CD14-positive monocyte (primary cell): Measurements from ENCODE around the gene STYXL2. TPM values are rescaled to one million over a fixed set of nuclear protein-coding genes. Genes with fewer than 3 reads are reported as not detected.

ENCODE experiments used
- DNase-seq, 3 donors: peaks; one replicate each; pipeline ENCODE4 v3.0.0-alpha.2; 2011 to 2022
- H2AFZ ChIP-seq: 2 replicates; pipeline ENCODE4 v1.6.0; 2012; ENCODE audit warnings: mild to moderate bottlenecking, low read depth, low read length, inconsistent platforms; ENCODE audit not compliant: insufficient read depth, poor library complexity, severe bottlenecking
- H3K27ac ChIP-seq, 2 donors: 1 replicate in 1 of 2; 2 replicates in 1 of 2; pipeline ENCODE4 v1.5.1; 2012 to 2013; ENCODE audit warnings: low read length in 2 of 2, control low read depth in 1 of 2, inconsistent platforms in 1 of 2, low read depth in 1 of 2, mild to moderate bottlenecking in 1 of 2
- H3K27me3 ChIP-seq, 2 donors: one replicate each; pipeline versions ENCODE4 v1.6.0 to v1.6.1; 2011 to 2013; ENCODE audit warnings: low read length in 2 of 2; ENCODE audit not compliant: control insufficient read depth in 2 of 2, insufficient read depth in 2 of 2
- H3K36me3 ChIP-seq, 2 donors: replicated peaks in 1 of 2; 1 replicate in 1 of 2; 2 replicates in 1 of 2; pipeline versions ENCODE4 v1.5.1 to v1.6.1; 2012 to 2013; ENCODE audit warnings: low read length in 2 of 2, control low read depth in 1 of 2, inconsistent platforms in 1 of 2, mild to moderate bottlenecking in 1 of 2; ENCODE audit not compliant: insufficient read depth in 2 of 2, control insufficient read depth in 1 of 2
- H3K4me1 ChIP-seq, 2 donors: 1 replicate in 1 of 2; 2 replicates in 1 of 2; pipeline versions ENCODE4 v1.5.1 to v1.6.1; 2012 to 2013; ENCODE audit warnings: low read length in 2 of 2, control low read depth in 1 of 2, inconsistent platforms in 1 of 2, mild to moderate bottlenecking in 1 of 2, moderate library complexity in 1 of 2; ENCODE audit not compliant: insufficient read depth in 2 of 2, control insufficient read depth in 1 of 2
- H3K4me2 ChIP-seq: replicated peaks from 2 replicates; pipeline ENCODE3; 2012; ENCODE audit warnings: low read length, moderate library complexity, mild to moderate bottlenecking; ENCODE audit not compliant: poor library complexity, severe bottlenecking; ENCODE audit errors: extremely low read depth
- H3K4me3 ChIP-seq, 3 experiments: fragments of 200-600 bp in 1 of 3; sonication (generic) in 1 of 3; replicated peaks in 1 of 3; 1 replicate in 2 of 3; 2 replicates in 1 of 3; pipeline ENCODE4 v1.5.1; 2011 to 2013; ENCODE audit warnings: low read length in 3 of 3, mild to moderate bottlenecking in 3 of 3, control low read depth in 2 of 3, low read depth in 2 of 3, inconsistent platforms in 1 of 3, moderate library complexity in 1 of 3
- H3K79me2 ChIP-seq: 2 replicates; pipeline ENCODE4 v1.6.0; 2012; ENCODE audit warnings: mild to moderate bottlenecking, control low read depth, inconsistent platforms, low read length, moderate library complexity; ENCODE audit not compliant: insufficient read depth
- H3K9ac ChIP-seq: 2 replicates; pipeline ENCODE4 v1.6.0; 2017; ENCODE audit warnings: low read length, mild to moderate bottlenecking; ENCODE audit not compliant: insufficient read depth, poor library complexity, severe bottlenecking
- H3K9me3 ChIP-seq, 2 donors: replicated peaks in 1 of 2; 1 replicate in 1 of 2; 2 replicates in 1 of 2; pipeline versions ENCODE4 v1.5.1 to v1.6.1; 2012 to 2013; ENCODE audit warnings: low read length in 2 of 2, control low read depth in 1 of 2; ENCODE audit not compliant: control insufficient read depth in 1 of 2, insufficient read depth in 1 of 2
- H4K20me1 ChIP-seq: 2 replicates; pipeline ENCODE4 v1.6.0; 2012; ENCODE audit warnings: mild to moderate bottlenecking, low read length, control low read depth, moderate library complexity; ENCODE audit not compliant: insufficient read depth
- H3K27ac Mint-ChIP-seq, 7 donors: one replicate each; pipeline ENCODE4 v1.8.0; 2020; ENCODE audit warnings: mild to moderate bottlenecking in 7 of 7, mixed read lengths in 7 of 7, moderate library complexity in 6 of 7, inconsistent platforms in 2 of 7
- H3K27me3 Mint-ChIP-seq, 3 donors: one replicate each; pipeline ENCODE4 v1.8.0; 2021 to 2022; ENCODE audit warnings: low read depth in 3 of 3, mild to moderate bottlenecking in 3 of 3, mixed read lengths in 3 of 3, moderate library complexity in 3 of 3, inconsistent platforms in 1 of 3
- H3K36me3 Mint-ChIP-seq, 2 donors: one replicate each; pipeline ENCODE4 v1.8.0; 2020; ENCODE audit warnings: mixed read lengths in 2 of 2, inconsistent platforms in 1 of 2, mild to moderate bottlenecking in 1 of 2
- H3K4me1 Mint-ChIP-seq: one replicate; pipeline ENCODE4 v1.8.0; 2020; ENCODE audit warnings: mild to moderate bottlenecking, mixed read lengths
- H3K4me3 Mint-ChIP-seq, 2 donors: one replicate each; pipeline ENCODE4 v1.8.0; 2020; ENCODE audit warnings: mild to moderate bottlenecking in 2 of 2, mixed read lengths in 2 of 2, moderate library complexity in 1 of 2
- H3K9me3 Mint-ChIP-seq, 7 donors: one replicate each; pipeline ENCODE4 v1.8.0; 2020 to 2022; ENCODE audit warnings: mixed read lengths in 7 of 7, mild to moderate bottlenecking in 6 of 7, moderate library complexity in 6 of 7, inconsistent platforms in 2 of 7
- WGBS: methylation state at CpG from one replicate; pipeline ENCODE4 v1.1.5; 2013; ENCODE audit warnings: missing lambda C conversion rate; ENCODE audit not compliant: insufficient coverage; 5-methylcytosine and 5-hydroxymethylcytosine counted together
- intact Hi-C, 2 donors: fragments of 100-400 bp; cut with micrococcal nuclease; formaldehyde crosslinking; loops; one replicate each; pipeline versions ENCODE4 v1.15.0 to v1.15.1; 2023
- polyA plus RNA-seq, 3 donors: library from polyadenylated mRNA; depleted of rRNA in 1 of 3; unstranded in 2 of 3; stranded (reverse) in 1 of 3; fragments of 300-500 nt in 2 of 3; fragments of >200 nt in 1 of 3; fragmentation: Illumina TruSeq in 2 of 3; gene quantifications; 1 replicate in 2 of 3; 2 replicates in 1 of 3; pipeline ENCODE4 v1.2.3, GENCODE V29; 2012 to 2021
- TF ChIP-seq, protein P1 (sequence below): fragments of 200-600 bp; IDR thresholded peaks from one replicate; pipeline ENCODE4 v1.8.0; 2022; ENCODE audit warnings: antibody characterized with exemption, mild to moderate bottlenecking

The STYXL2 gene
- polyA plus RNA-seq, 3 donors, result not detected

GRCh38 chr1:167100730-167101129 lies 6.9 kb downstream of the STYXL2 start:
- Mint-ChIP-seq H3K4me1 (peaks cover 25% of the 10 kb centered on the region), H3K9me3 (peaks cover 0 to 6% (median 0%) of the 10 kb centered on the region in 7 donors), H3K4me3 (no peak overlapping the region), H3K27ac (no peak overlapping the region), H3K27me3 (no peaks in the 10 kb centered on the region), H3K36me3 (no peaks in the 10 kb centered on the region)
- Histone ChIP-seq H3K79me2 (no peaks in the 10 kb centered on the region), H2AFZ (no peak overlapping the region), H3K36me3 (no peaks in the 10 kb centered on the region), H3K4me1 (peaks cover 22 to 23% of the 10 kb centered on the region in 2 donors), H4K20me1 (no peaks in the 10 kb centered on the region), H3K4me3 (no peak overlapping the region), H3K4me2 (no peak overlapping the region), H3K27ac (no peak overlapping the region), H3K9ac (no peak overlapping the region), H3K9me3 (no peaks in the 10 kb centered on the region), H3K27me3 (no peaks in the 10 kb centered on the region)
- WGBS, result no CpG with 5 or more reads among the region's 2 CpGs
- TF ChIP-seq, protein P1, sequence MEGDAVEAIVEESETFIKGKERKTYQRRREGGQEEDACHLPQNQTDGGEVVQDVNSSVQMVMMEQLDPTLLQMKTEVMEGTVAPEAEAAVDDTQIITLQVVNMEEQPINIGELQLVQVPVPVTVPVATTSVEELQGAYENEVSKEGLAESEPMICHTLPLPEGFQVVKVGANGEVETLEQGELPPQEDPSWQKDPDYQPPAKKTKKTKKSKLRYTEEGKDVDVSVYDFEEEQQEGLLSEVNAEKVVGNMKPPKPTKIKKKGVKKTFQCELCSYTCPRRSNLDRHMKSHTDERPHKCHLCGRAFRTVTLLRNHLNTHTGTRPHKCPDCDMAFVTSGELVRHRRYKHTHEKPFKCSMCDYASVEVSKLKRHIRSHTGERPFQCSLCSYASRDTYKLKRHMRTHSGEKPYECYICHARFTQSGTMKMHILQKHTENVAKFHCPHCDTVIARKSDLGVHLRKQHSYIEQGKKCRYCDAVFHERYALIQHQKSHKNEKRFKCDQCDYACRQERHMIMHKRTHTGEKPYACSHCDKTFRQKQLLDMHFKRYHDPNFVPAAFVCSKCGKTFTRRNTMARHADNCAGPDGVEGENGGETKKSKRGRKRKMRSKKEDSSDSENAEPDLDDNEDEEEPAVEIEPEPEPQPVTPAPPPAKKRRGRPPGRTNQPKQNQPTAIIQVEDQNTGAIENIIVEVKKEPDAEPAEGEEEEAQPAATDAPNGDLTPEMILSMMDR, result no peak
- no peak for DNase-seq
- intact Hi-C loops, result no loop called here

- no peaks in the 10 kb centered on the region for H3K9me3 ChIP-seq
- Mint-ChIP-seq H3K36me3 (no peaks in the 10 kb centered on the region), H3K4me1 (peaks cover 27% of the 10 kb centered on the region), H3K4me3 (no peak overlapping the region), H3K9me3 (peaks cover 0 to 6% (median 0%) of the 10 kb centered on the region in 7 donors), H3K27ac (no peak overlapping the region), H3K27me3 (no peaks in the 10 kb centered on the region)
- no peak for DNase-seq
- no peak overlapping the region for H3K9ac ChIP-seq
- H4K20me1 ChIP-seq, result no peaks in the 10 kb centered on the region
- H3K4me3 ChIP-seq, result no peak overlapping the region
- no peaks in the 10 kb centered on the region for H3K79me2 ChIP-seq
- intact Hi-C loops, result no loop called here
- H3K36me3 ChIP-seq, result no peaks in the 10 kb centered on the region
- no peak overlapping the region for H3K4me2 ChIP-seq
- no peaks in the 10 kb centered on the region for H3K27me3 ChIP-seq
- TF ChIP-seq, protein P1, result no peak
- no peak overlapping the region for H3K27ac ChIP-seq
- no peak overlapping the region for H2AFZ ChIP-seq
- WGBS, result no CpG with 5 or more reads among the region's 2 CpGs
- H3K4me1 ChIP-seq, result peaks cover 24 to 26% of the 10 kb centered on the region in 2 donors
These were observed 7.9 kb downstream of the STYXL2 start for GRCh38 chr1:167101754-167102153.
